ENCODE measurements around the gene MARCHF9. TPM values are rescaled to one million over a fixed set of nuclear protein-coding genes. Genes with fewer than 3 reads are reported as not detected.

Gene MARCHF9
- total RNA-seq, 1 donor from 2014 or later = 13.8 TPM

- Histone ChIP-seq H3K27me3 (ENCODE audit: low read depth) (no peaks in the 10 kb centered on the region), H3K27ac (replicated peaks) (no peak overlapping the region), H3K4me1 (peaks cover 23% of the 10 kb centered on the region), H3K4me3 (no peak overlapping the region), H3K9me3 (replicated peaks) (no peaks in the 10 kb centered on the region), H3K36me3 (peaks cover 6% of the 10 kb centered on the region)
- intact Hi-C loops (cut with micrococcal nuclease) = no loop called here
- no peak for TF ChIP-seq CTCF (IDR thresholded peaks at IDR 0.05; ENCODE audit: borderline replicate concordance)
- no peak for DNase-seq
These were observed 21.3 kb downstream of the MARCHF9 start for GRCh38 chr12:57776247-57776587.

DNA sequence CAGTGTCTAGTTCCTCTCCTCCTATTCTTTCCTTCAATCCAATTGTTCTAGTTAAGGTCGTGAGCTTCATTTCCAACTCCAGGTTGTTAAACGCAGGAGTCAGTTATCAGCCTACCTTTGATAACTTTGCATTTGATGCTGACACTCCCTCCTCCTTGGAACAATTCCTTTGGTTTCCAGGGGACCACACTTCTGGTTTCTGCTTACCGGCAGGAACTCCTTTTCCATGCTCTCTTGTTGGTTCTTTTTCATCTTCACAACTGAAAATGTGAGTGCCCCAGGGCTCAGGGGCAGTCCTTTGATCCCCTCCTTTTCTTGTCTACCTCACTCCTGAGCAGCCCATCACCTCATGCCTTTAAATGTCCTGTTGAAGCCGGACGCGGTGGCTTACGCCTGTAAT is 22.5 kb downstream of the MARCHF9 start:
- H3K36me3 ChIP-seq = peaks cover 6% of the 10 kb centered on the region
- no peaks in the 10 kb centered on the region for H3K27me3 ChIP-seq (ENCODE audit: low read depth)
- intact Hi-C loops (cut with micrococcal nuclease) = no loop called here
- peaks cover 17% of the 10 kb centered on the region for H3K4me1 ChIP-seq
- TF ChIP-seq CTCF (IDR thresholded peaks at IDR 0.05; ENCODE audit: borderline replicate concordance) = no peak
- no peak overlapping the region for H3K27ac ChIP-seq (replicated peaks)
- H3K4me3 ChIP-seq = no peak overlapping the region
- no peaks in the 10 kb centered on the region for H3K9me3 ChIP-seq (replicated peaks)
- no peak for DNase-seq

- intact Hi-C loops (cut with micrococcal nuclease) = no loop called here
- no peaks in the 10 kb centered on the region for H3K9me3 ChIP-seq (replicated peaks)
- H3K27ac ChIP-seq (replicated peaks) = no peak overlapping the region
- H3K4me3 ChIP-seq = no peak overlapping the region
- H3K4me1 ChIP-seq = peaks cover 15% of the 10 kb centered on the region
- H3K27me3 ChIP-seq (ENCODE audit: low read depth) = no peaks in the 10 kb centered on the region
- H3K36me3 ChIP-seq = peaks cover 6% of the 10 kb centered on the region
- DNase-seq = no peak
- no peak for TF ChIP-seq CTCF (IDR thresholded peaks at IDR 0.05; ENCODE audit: borderline replicate concordance)
These were observed 23.0 kb downstream of the MARCHF9 start for GRCh38 chr12:57777911-57778310.

- peaks cover 6% of the 10 kb centered on the region for H3K36me3 ChIP-seq
- intact Hi-C loops (cut with micrococcal nuclease) = no loop called here
- H3K27ac ChIP-seq (replicated peaks) = no peak overlapping the region
- DNase-seq = no peak
- H3K27me3 ChIP-seq (ENCODE audit: low read depth) = no peaks in the 10 kb centered on the region
- TF ChIP-seq CTCF (IDR thresholded peaks at IDR 0.05; ENCODE audit: borderline replicate concordance) = no peak
- H3K9me3 ChIP-seq (replicated peaks) = no peaks in the 10 kb centered on the region
- H3K4me1 ChIP-seq = peaks cover 21% of the 10 kb centered on the region
- no peak overlapping the region for H3K4me3 ChIP-seq
These were observed 24.8 kb downstream of the MARCHF9 start for GRCh38 chr12:57779736-57780135.

DNA sequence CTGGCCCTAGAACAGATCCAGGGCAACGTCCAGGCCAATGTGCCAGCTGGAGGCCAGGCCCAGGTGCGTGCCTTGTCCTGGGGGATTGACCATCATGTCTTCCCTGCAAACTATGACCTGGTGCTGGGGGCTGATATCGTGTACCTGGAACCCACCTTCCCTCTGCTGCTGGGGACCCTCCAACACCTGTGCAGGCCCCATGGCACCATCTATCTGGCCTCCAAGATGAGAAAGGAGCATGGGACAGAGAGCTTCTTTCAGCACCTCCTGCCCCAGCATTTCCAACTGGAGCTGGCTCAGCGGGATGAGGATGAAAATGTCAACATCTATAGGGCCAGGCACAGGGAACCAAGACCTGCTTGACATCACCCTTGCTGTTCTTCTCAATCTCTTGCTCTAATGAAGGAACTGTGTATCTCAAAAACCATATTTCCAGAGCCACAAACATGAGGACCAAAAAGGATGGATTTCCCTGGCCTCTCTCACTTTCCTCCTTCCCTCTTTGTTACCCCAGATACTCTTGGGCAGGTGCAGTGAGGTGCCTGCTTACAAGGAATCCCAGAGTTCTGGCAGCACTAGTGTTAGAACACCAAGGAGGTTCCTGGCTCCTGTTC is 25.5 kb downstream of the MARCHF9 start:
- no peaks in the 10 kb centered on the region for H3K9me3 ChIP-seq (replicated peaks)
- H3K27ac ChIP-seq (replicated peaks) = no peak overlapping the region
- TF ChIP-seq CTCF (IDR thresholded peaks at IDR 0.05; ENCODE audit: borderline replicate concordance) = no peak
- peaks cover 21% of the 10 kb centered on the region for H3K4me1 ChIP-seq
- H3K36me3 ChIP-seq = peaks cover 10% of the 10 kb centered on the region
- no peak for DNase-seq
- intact Hi-C loops (cut with micrococcal nuclease) = no loop called here
- H3K4me3 ChIP-seq = no peak overlapping the region
- H3K27me3 ChIP-seq (ENCODE audit: low read depth) = no peaks in the 10 kb centered on the region
